ENCODE data around the gene TMED5.
"Not testable (repeated sequence)": the region's sequence is repeated elsewhere in the genome, so short reads cannot be mapped to it uniquely, and the experiment has no call there.

TMED5 gene

GRCh38 chr1:93171549-93172034 lies 8.6 kb downstream of the TMED5 start:
- no peak for DNase-seq

- not testable (repeated sequence) for DNase-seq
Observed at GRCh38 chr1:93170141-93170678, 10.0 kb downstream of the TMED5 start.

- DNase-seq, result no peak
Observed at GRCh38 chr1:93167006-93167405, 13.2 kb downstream of the TMED5 start.

GRCh38 chr1:93165895-93166294 lies 14.3 kb downstream of the TMED5 start:
- not testable (repeated sequence) for DNase-seq

GRCh38 chr1:93164816-93165215 lies 15.4 kb downstream of the TMED5 start:
- DNase-seq, result no peak

- not testable (repeated sequence) for DNase-seq
Observed at GRCh38 chr1:93163314-93163713, 16.9 kb downstream of the TMED5 start.

- no peak for DNase-seq
Observed at GRCh38 chr1:93159337-93159736, 20.9 kb downstream of the TMED5 start.

- DNase-seq, result no peak
Observed at GRCh38 chr1:93155335-93155734, 24.9 kb downstream of the TMED5 start.

- DNase-seq, result no peak
Observed at GRCh38 chr1:93154898-93155297, 25.3 kb downstream of the TMED5 start.

- no peak for DNase-seq
Observed at GRCh38 chr1:93152835-93153234, 27.4 kb downstream of the TMED5 start.

GRCh38 chr1:93151474-93151873 lies 28.7 kb downstream of the TMED5 start:
- no peak for DNase-seq

- DNase-seq, result no peak
Observed at GRCh38 chr1:93150729-93151128, 29.5 kb downstream of the TMED5 start.

GRCh38 chr1:93148001-93148400 lies 32.2 kb downstream of the TMED5 start:
- no peak for DNase-seq

GRCh38 chr1:93143769-93144168 lies 36.4 kb downstream of the TMED5 start:
- no peak for DNase-seq

- DNase-seq, result no peak
Observed at GRCh38 chr1:93143136-93143535, 37.1 kb downstream of the TMED5 start.

GRCh38 chr1:93142161-93142560 lies 38.1 kb downstream of the TMED5 start:
- no peak for DNase-seq

- no peak for DNase-seq
Observed at GRCh38 chr1:93140106-93140505, 40.1 kb downstream of the TMED5 start.

GRCh38 chr1:93137604-93138292 lies 42.5 kb downstream of the TMED5 start:
- DNase-seq, result no peak

GRCh38 chr1:93136445-93136844 lies 43.8 kb downstream of the TMED5 start:
- no peak for DNase-seq

GRCh38 chr1:93132638-93133037 lies 47.6 kb downstream of the TMED5 start:
- DNase-seq, result no peak

- no peak for DNase-seq
Observed at GRCh38 chr1:93129507-93130099, 50.6 kb downstream of the TMED5 start.

- no peak for DNase-seq
Observed at GRCh38 chr1:93124556-93125355, 55.5 kb downstream of the TMED5 start.

- DNase-seq, result no peak
Observed at GRCh38 chr1:93123201-93123783, 56.9 kb downstream of the TMED5 start.
